CD8-positive, alpha-beta memory T cell (primary cell): ENCODE measurements around the gene MDH2. TPM values are rescaled to one million over a fixed set of nuclear protein-coding genes. Genes with fewer than 3 reads are reported as not detected.
"Not testable (repeated sequence)": the region's sequence is repeated elsewhere in the genome, so short reads cannot be mapped to it uniquely, and the experiment has no call there.

Source experiments
- CTCF ChIA-PET: fragments of 350-600 bp; sonication (Branson Sonifier 250); formaldehyde crosslinking; loops from one replicate; lab custom pipeline; 2021; ENCODE audit warnings: antibody characterized with exemption; lab: Charles Lee
- POLR2A ChIA-PET: fragments of 350-600 bp; sonication (Branson Sonifier 250); formaldehyde crosslinking; loops from one replicate; lab custom pipeline; 2021; ENCODE audit warnings: antibody characterized with exemption; lab: Charles Lee
- DNase-seq, 5 donors: peaks; one replicate each; pipeline versions ENCODE4 v3.0.0 to v3.0.0-alpha.2; 2020 to 2022; ENCODE audit warnings: mixed read lengths in 1 of 5
- H3K27ac ChIP-seq: one replicate; pipeline ENCODE4 v1.7.0; 2013; ENCODE audit warnings: low read depth, mild to moderate bottlenecking, low read length, moderate library complexity
- H3K27me3 ChIP-seq: 2 replicates; pipeline ENCODE4 v1.7.0; 2013; ENCODE audit warnings: low read length, mild to moderate bottlenecking; ENCODE audit not compliant: insufficient read depth, poor library complexity, severe bottlenecking
- H3K36me3 ChIP-seq: 2 replicates; pipeline ENCODE4 v1.7.0; 2013; ENCODE audit warnings: mild to moderate bottlenecking, low read length, moderate library complexity; ENCODE audit not compliant: insufficient read depth
- H3K4me1 ChIP-seq: 2 replicates; pipeline ENCODE4 v1.7.0; 2013; ENCODE audit warnings: mild to moderate bottlenecking, low read length, moderate library complexity; ENCODE audit not compliant: insufficient read depth
- H3K4me3 ChIP-seq: 2 replicates; pipeline ENCODE4 v1.7.0; 2013; ENCODE audit warnings: mild to moderate bottlenecking, low read length
- H3K9me3 ChIP-seq: 2 replicates; pipeline ENCODE4 v1.7.0; 2013; ENCODE audit warnings: mild to moderate bottlenecking, low read length
- H3K27ac Mint-ChIP-seq, 8 donors: one replicate each; pipeline ENCODE4 v1.8.0; 2020 to 2021; ENCODE audit warnings: mixed read lengths in 8 of 8, mild to moderate bottlenecking in 6 of 8, inconsistent platforms in 3 of 8, moderate library complexity in 3 of 8
- H3K27me3 Mint-ChIP-seq, 2 donors: one replicate each; pipeline ENCODE4 v1.8.0; 2020 to 2021; ENCODE audit warnings: mixed read lengths in 2 of 2, mild to moderate bottlenecking in 1 of 2, moderate library complexity in 1 of 2
- H3K36me3 Mint-ChIP-seq, 3 donors: one replicate each; pipeline ENCODE4 v1.8.0; 2020 to 2021; ENCODE audit warnings: mixed read lengths in 3 of 3, inconsistent platforms in 1 of 3, mild to moderate bottlenecking in 1 of 3
- H3K4me1 Mint-ChIP-seq, 3 donors: one replicate each; pipeline ENCODE4 v1.8.0; 2020 to 2021; ENCODE audit warnings: mixed read lengths in 3 of 3, inconsistent platforms in 1 of 3, mild to moderate bottlenecking in 1 of 3
- H3K4me3 Mint-ChIP-seq, 7 donors: one replicate each; pipeline ENCODE4 v1.8.0; 2020 to 2021; ENCODE audit warnings: mixed read lengths in 7 of 7, mild to moderate bottlenecking in 6 of 7, moderate library complexity in 4 of 7, inconsistent platforms in 2 of 7
- H3K9me3 Mint-ChIP-seq, 5 donors: one replicate each; pipeline ENCODE4 v1.8.0; 2020 to 2022; ENCODE audit warnings: mixed read lengths in 5 of 5, mild to moderate bottlenecking in 3 of 5, moderate library complexity in 2 of 5, inconsistent platforms in 1 of 5
- polyA plus RNA-seq: library from polyadenylated mRNA; unstranded; fragments of 300-500 nt; fragmentation: Illumina TruSeq; gene quantifications from one replicate; pipeline ENCODE4 v1.2.3, GENCODE V29; 2021
- total RNA-seq, 2 experiments: library from RNA; stranded (reverse); gene quantifications; one replicate each; pipeline ENCODE4 v1.2.3, GENCODE V29; 2021

The MDH2 gene
- total and polyA plus RNA-seq, 3 experiments from 2014 or later, result 171 to 282 (median 272) TPM

- H3K27me3 Mint-ChIP-seq, result peaks cover 0 to 4% of the 10 kb centered on the region in 2 donors
- H3K9me3 Mint-ChIP-seq, result no peaks in the 10 kb centered on the region
- Histone ChIP-seq H3K4me1 (no peaks in the 10 kb centered on the region), H3K36me3 (no peaks in the 10 kb centered on the region), H3K9me3 (no peaks in the 10 kb centered on the region), H3K4me3 (no peak overlapping the region), H3K27me3 (no peaks in the 10 kb centered on the region), H3K27ac (no peak overlapping the region)
- no peak overlapping the region for H3K4me3 Mint-ChIP-seq
- H3K4me1 Mint-ChIP-seq, result no peaks in the 10 kb centered on the region
- POLR2A ChIA-PET, result no interaction called here
- H3K27ac Mint-ChIP-seq, result no peak overlapping the region
- DNase-seq, result no peak
- CTCF ChIA-PET, result no interaction called here
- no peaks in the 10 kb centered on the region for H3K36me3 Mint-ChIP-seq
These were observed 59.0 kb downstream of the MDH2 start for GRCh38 chr7:76106893-76107292.

- Histone ChIP-seq H3K9me3 (no peaks in the 10 kb centered on the region), H3K27me3 (no peaks in the 10 kb centered on the region), H3K4me1 (no peaks in the 10 kb centered on the region), H3K4me3 (no peak overlapping the region), H3K27ac (no peak overlapping the region), H3K36me3 (no peaks in the 10 kb centered on the region)
- CTCF ChIA-PET, result no interaction called here
- no peak for DNase-seq
- Mint-ChIP-seq H3K27ac (no peak overlapping the region), H3K27me3 (peaks cover 2 to 3% of the 10 kb centered on the region in 2 donors), H3K4me1 (no peaks in the 10 kb centered on the region), H3K36me3 (no peaks in the 10 kb centered on the region), H3K4me3 (no peak overlapping the region), H3K9me3 (no peaks in the 10 kb centered on the region)
- POLR2A ChIA-PET, result no interaction called here
These were observed 60.8 kb downstream of the MDH2 start for GRCh38 chr7:76108540-76109233.

GRCh38 chr7:76113042-76113630 is 65.2 kb downstream of the MDH2 start:
- H3K27me3 ChIP-seq, H3K4me3 ChIP-seq, CTCF ChIA-PET, H3K4me3 Mint-ChIP-seq, H3K4me1 ChIP-seq, H3K27me3 Mint-ChIP-seq, H3K9me3 ChIP-seq, H3K36me3 ChIP-seq, POLR2A ChIA-PET, DNase-seq, H3K27ac ChIP-seq, H3K27ac Mint-ChIP-seq, H3K4me1 Mint-ChIP-seq, H3K36me3 Mint-ChIP-seq, H3K9me3 Mint-ChIP-seq: not testable (repeated sequence)

GRCh38 chr7:76114742-76115141 is 66.8 kb downstream of the MDH2 start:
- DNase-seq, H3K36me3 ChIP-seq, H3K4me1 ChIP-seq, H3K9me3 ChIP-seq, H3K27ac Mint-ChIP-seq, POLR2A ChIA-PET, H3K4me3 ChIP-seq, H3K9me3 Mint-ChIP-seq, CTCF ChIA-PET, H3K27me3 Mint-ChIP-seq, H3K36me3 Mint-ChIP-seq, H3K4me1 Mint-ChIP-seq, H3K4me3 Mint-ChIP-seq, H3K27me3 ChIP-seq, H3K27ac ChIP-seq: not testable (repeated sequence)

Other genes starting within 250 kb of the MDH2 start
- not detected for gene CCL24, start 234.3 kb upstream of the MDH2 start, total RNA-seq
- not detected for gene CCL24, start 234.3 kb upstream of the MDH2 start, polyA plus RNA-seq
- 10 to 100 TPM; 39.8 to 44.6 TPM for gene RHBDD2, start 169.1 kb upstream of the MDH2 start, total RNA-seq
- 108 TPM for gene RHBDD2, start 169.1 kb upstream of the MDH2 start, polyA plus RNA-seq
- gene POR, start 133.0 kb upstream of the MDH2 start, total RNA-seq, result 10 to 100 TPM; 40.7 to 41.6 TPM
- 61.4 TPM for gene POR, start 133.0 kb upstream of the MDH2 start, polyA plus RNA-seq
- gene TMEM120A, start 53.5 kb upstream of the MDH2 start, total RNA-seq, result 10 to 100 TPM; 30.6 to 41.5 TPM
- 30.0 TPM for gene TMEM120A, start 53.5 kb upstream of the MDH2 start, polyA plus RNA-seq
- 10 to 100 TPM; 40.2 to 40.7 TPM for gene STYXL1, start 106 bp upstream of the MDH2 start, total RNA-seq
- gene STYXL1, start 106 bp upstream of the MDH2 start, polyA plus RNA-seq, result 60.9 TPM
- not detected for gene SRRM3, start 153.8 kb downstream of the MDH2 start, total RNA-seq
- gene SRRM3, start 153.8 kb downstream of the MDH2 start, polyA plus RNA-seq, result not detected